ENCODE results near the gene DACT2. TPM values are rescaled to one million over a fixed set of nuclear protein-coding genes. Genes with fewer than 3 reads are reported as not detected.

DACT2 gene
- total and polyA plus RNA-seq, 4 donors = 0.25 to 2.8 (median 0.88) TPM

DNA sequence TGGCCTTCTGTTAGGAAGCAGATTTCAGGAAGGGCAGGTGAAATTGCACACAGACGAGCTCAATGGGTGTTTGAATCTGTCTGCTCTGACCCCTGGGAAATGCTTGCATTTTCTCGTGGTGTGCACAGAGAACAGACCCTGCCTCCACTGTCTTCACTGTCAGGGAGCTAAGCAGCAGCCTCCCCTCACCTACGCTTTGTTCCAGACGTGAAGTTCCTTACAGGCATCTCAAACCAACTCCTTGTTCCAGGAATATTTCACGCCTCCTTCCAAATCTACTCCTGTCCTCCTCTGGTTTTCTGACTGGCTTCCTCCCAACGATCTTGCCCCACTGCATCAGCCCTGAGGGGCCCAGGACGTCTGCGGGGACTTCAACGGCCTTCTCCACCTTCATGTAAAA, 13.7 kb downstream of the DACT2 start:
- Histone ChIP-seq H3K36me3 (ENCODE audit: control insufficient read depth in 4 of 4, insufficient read depth in 3 of 4, low read depth in 1 of 4, low read length in 3 of 4) (no peaks in the 10 kb centered on the region), H3K4me3 (ENCODE audit: low read depth in 1 of 3, low read length in 3 of 3) (no peak overlapping the region), H3K27me3 (ENCODE audit: control insufficient read depth in 4 of 4, insufficient read depth in 4 of 4, low read length in 3 of 4) (no peaks in the 10 kb centered on the region), H3K27ac (ENCODE audit: low read depth in 1 of 2, low read length in 2 of 2) (no peak overlapping the region), H3K4me1 (ENCODE audit: control insufficient read depth in 4 of 4, insufficient read depth in 4 of 4, low read length in 3 of 4) (peaks cover 2 to 22% (median 19%) of the 10 kb centered on the region in 4 donors), H3K9ac (ENCODE audit: low read depth in 1 of 2, low read length in 2 of 2) (no peak overlapping the region), H3K9me3 (ENCODE audit: control insufficient read depth in 4 of 4, low read length in 3 of 4) (no peaks in the 10 kb centered on the region)
- 90% methylated on average over 9 of the region's 9 CpGs for WGBS
- TF ChIP-seq JUND (IDR thresholded peaks at IDR 0.05) = no peak
- TF ChIP-seq RXRA (IDR thresholded peaks at IDR 0.05) = no peak
- no peak for TF ChIP-seq FOXA2 (IDR thresholded peaks at IDR 0.05)
- TF ChIP-seq NR2F2 (IDR thresholded peaks at IDR 0.05) = no peak
- DNase-seq (ENCODE audit: low spot score) = no peak

DNA sequence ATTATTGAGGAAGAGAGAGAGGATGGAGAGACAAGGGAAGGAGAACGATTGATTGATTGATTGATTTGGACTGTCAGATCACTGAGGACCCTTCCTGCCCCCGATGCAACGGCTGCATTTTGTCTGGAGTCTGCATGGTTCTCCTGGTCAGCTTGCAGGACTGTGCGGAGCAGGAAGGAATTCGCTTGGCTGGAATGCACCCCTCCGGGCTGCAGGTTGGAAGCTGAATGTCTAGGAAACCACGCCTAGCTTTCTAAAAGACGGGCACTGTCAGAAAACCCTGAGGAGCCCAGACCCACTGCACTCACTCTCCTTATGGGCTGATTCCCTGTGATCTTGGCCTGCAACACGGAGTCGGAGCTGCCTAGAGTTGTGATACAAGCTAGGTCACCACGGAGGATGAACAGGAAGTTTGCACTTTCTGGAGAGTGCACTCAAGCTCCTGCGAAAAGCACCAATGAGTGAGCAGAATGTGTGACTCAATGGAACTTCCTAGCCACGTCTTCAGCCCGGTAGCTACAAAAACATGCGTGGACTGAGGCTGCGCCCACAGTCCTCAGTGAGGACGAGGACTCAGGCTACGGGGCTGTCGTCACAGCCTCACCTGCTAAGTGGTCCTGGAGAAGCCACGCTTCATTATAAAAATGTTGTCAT, 14.4 kb downstream of the DACT2 start:
- Histone ChIP-seq H3K27me3 (ENCODE audit: control insufficient read depth in 4 of 4, insufficient read depth in 4 of 4, low read length in 3 of 4) (no peaks in the 10 kb centered on the region), H3K27ac (ENCODE audit: low read depth in 1 of 2, low read length in 2 of 2) (no peak overlapping the region), H3K9me3 (ENCODE audit: control insufficient read depth in 4 of 4, low read length in 3 of 4) (no peaks in the 10 kb centered on the region), H3K4me3 (ENCODE audit: low read depth in 1 of 3, low read length in 3 of 3) (no peak overlapping the region), H3K4me1 (ENCODE audit: control insufficient read depth in 4 of 4, insufficient read depth in 4 of 4, low read length in 3 of 4) (peaks cover 2 to 22% (median 19%) of the 10 kb centered on the region in 4 donors), H3K36me3 (ENCODE audit: control insufficient read depth in 4 of 4, insufficient read depth in 3 of 4, low read depth in 1 of 4, low read length in 3 of 4) (no peaks in the 10 kb centered on the region), H3K9ac (ENCODE audit: low read depth in 1 of 2, low read length in 2 of 2) (no peak overlapping the region)
- DNase-seq (ENCODE audit: low spot score) = no peak
- 90% methylated on average over 20 of the region's 20 CpGs for WGBS
- no peak for TF ChIP-seq ATF3 (IDR thresholded peaks at IDR 0.05)
- TF ChIP-seq TAF1 (conservative IDR thresholded peaks at IDR 0.05) = no peak
- TF ChIP-seq RAD21 (IDR thresholded peaks at IDR 0.05) = no peak
- TF ChIP-seq FOXA2 (IDR thresholded peaks at IDR 0.05) = no peak
- TF ChIP-seq HNF4G (IDR thresholded peaks at IDR 0.05) = no peak

DNA sequence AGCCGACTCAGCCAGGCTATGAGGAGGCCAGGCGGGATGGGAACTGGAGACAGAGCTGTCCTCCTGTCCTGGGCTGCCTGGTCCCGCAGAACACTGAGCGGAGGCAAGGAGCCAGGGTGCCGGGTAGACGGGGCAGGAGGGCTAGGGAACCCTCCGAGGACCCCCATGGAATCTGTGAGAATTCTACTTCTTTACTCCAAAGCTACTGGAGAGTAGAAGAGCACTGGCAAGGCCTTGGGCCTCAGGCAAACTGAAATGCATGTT, 14.9 kb downstream of the DACT2 start:
- H3K4me3 ChIP-seq (ENCODE audit: low read depth in 1 of 3, low read length in 3 of 3) = no peak overlapping the region
- no peak overlapping the region for H3K27ac ChIP-seq (ENCODE audit: low read depth in 1 of 2, low read length in 2 of 2)
- H3K9ac ChIP-seq (ENCODE audit: low read depth in 1 of 2, low read length in 2 of 2) = no peak overlapping the region
- TF ChIP-seq NR2F2 (IDR thresholded peaks at IDR 0.05) (no peak), HNF4A (conservative IDR thresholded peaks at IDR 0.05) (no peak), RAD21 (IDR thresholded peaks at IDR 0.05) (no peak), HNF4G (IDR thresholded peaks at IDR 0.05) (no peak), JUND (IDR thresholded peaks at IDR 0.05) (no peak), YY1 (IDR thresholded peaks at IDR 0.05) (no peak), ZBTB33 (IDR thresholded peaks at IDR 0.05) (no peak), GABPA (IDR thresholded peaks at IDR 0.05 in 1 of 2, conservative IDR thresholded peaks at IDR 0.05 in 1 of 2) (no peak)
- no peaks in the 10 kb centered on the region for H3K36me3 ChIP-seq (ENCODE audit: control insufficient read depth in 4 of 4, insufficient read depth in 3 of 4, low read depth in 1 of 4, low read length in 3 of 4)
- H3K27me3 ChIP-seq (ENCODE audit: control insufficient read depth in 4 of 4, insufficient read depth in 4 of 4, low read length in 3 of 4) = no peaks in the 10 kb centered on the region
- H3K4me1 ChIP-seq (ENCODE audit: control insufficient read depth in 4 of 4, insufficient read depth in 4 of 4, low read length in 3 of 4) = peaks cover 2 to 22% (median 19%) of the 10 kb centered on the region in 4 donors
- H3K9me3 ChIP-seq (ENCODE audit: control insufficient read depth in 4 of 4, low read length in 3 of 4) = no peaks in the 10 kb centered on the region
- WGBS = 95% methylated on average over 7 of the region's 7 CpGs
- no peak for DNase-seq (ENCODE audit: low spot score)

Measured in liver (tissue), 9 donors.